GM12865 (cell line): Measurements from ENCODE around the gene TTBK2.

Source experiments
- DNase-seq: peaks from one replicate; pipeline ENCODE4 v3.0.0; 2010; ENCODE audit warnings: low read depth
- H3K4me3 ChIP-seq: 2 replicates; pipeline ENCODE4 v1.5.1; 2011; ENCODE audit warnings: mild to moderate bottlenecking, low read depth, low read length, control low read depth
- CTCF ChIP-seq: IDR thresholded peaks from 2 replicates; pipeline ENCODE4 v1.5.1; 2011; ENCODE audit warnings: low read length, control low read depth, low read depth, inconsistent platforms; ENCODE audit not compliant: insufficient read depth; ENCODE audit errors: missing control alignments

Gene TTBK2

GRCh38 chr15:42735382-42736165, 185.0 kb downstream of the TTBK2 start:
- no peak for DNase-seq
- no peak for TF ChIP-seq CTCF
- peak overlapping the region; percentile 83 for H3K4me3 ChIP-seq

DNA sequence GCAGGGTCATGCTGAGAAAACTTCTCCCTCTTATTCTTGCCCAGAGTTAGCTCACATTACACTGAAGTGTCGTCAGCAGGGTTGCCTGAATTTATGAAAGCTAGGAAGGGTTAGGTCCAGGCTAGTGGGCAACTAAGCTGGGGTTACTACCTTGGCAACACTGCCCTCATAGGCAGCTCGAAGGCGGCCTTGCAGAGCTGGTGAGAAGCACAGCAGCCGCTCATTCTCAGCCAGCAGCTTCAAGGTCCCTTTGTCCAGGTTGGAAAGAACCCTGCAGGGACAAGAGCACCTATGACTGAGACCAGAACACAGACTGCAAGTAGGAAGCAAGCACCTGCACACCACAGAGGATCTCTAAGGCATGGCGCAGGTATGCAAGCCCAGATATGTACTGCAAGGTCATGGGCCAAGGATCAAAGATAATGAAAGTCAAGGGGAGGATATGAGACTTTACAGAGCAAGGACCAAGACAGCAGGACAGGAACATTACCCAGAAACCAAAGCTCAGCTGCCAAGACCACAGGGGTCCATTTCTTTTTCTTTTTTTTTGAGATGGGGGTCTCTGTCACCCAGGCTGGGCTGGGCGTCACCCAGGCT, 186.4 kb downstream of the TTBK2 start:
- no peak overlapping the region for H3K4me3 ChIP-seq
- DNase-seq: peak; percentile 61
- no peak for TF ChIP-seq CTCF

DNA sequence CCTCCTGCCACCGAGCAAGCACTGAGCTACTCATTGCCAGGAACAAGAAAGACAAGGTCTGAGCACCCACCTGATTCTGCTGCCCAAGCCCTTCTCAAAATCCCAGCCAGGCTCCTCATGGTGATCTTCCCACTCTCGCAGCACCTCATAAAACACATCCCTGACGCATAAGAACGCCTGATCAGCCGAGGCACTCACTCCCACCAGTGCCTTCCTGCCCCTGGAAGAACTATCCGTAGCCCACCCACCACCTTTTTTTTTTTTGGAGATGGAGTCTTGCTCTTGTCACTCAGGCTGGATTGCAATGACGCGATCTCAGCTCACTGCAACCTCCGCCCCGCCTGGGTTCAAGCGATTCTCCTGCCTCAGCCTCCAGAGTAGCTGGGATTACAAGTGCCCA, 187.6 kb downstream of the TTBK2 start:
- no peak for DNase-seq
- no peak overlapping the region for H3K4me3 ChIP-seq
- TF ChIP-seq CTCF: no peak

DNA sequence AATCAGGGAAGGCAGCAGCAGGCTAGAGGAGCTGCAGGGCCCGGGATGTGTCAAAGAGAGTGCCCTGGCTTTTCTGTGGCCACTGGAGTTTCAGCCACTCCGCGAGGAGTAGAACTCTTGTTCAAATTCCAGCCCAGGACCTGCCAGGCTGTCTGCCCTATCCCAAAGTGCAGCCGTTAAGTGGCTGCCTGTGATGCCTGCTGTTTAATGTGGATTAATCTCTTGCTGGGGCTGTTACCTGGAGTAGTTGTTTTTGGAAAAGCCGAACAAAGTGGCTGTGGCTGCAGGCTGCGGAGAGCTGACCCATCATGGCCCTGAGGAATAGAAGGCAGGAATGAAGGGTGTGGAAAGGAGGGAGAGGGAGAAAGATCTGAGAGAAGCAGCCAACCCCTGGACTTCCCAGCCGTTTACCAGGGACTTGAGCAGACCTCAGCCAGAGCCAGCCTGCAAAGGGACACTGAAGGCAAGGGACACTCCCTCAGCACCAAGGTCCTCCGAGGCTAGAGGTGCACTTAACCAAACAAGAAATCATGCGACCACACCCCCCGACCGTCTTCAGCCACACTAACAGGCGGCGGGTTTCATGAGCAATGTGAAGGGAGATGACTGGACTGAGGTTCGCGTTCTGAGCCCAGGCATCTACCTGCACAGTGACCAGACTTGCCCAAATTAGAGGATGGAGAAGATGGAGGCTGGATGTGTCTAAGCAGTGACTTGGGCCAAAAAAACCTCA, 188.3 kb downstream of the TTBK2 start:
- H3K4me3 ChIP-seq: no peak overlapping the region
- DNase-seq: no peak
- no peak for TF ChIP-seq CTCF

- no peak for DNase-seq
- H3K4me3 ChIP-seq: no peak overlapping the region
- no peak for TF ChIP-seq CTCF
These were observed 189.1 kb downstream of the TTBK2 start for GRCh38 chr15:42731461-42731860.

DNA sequence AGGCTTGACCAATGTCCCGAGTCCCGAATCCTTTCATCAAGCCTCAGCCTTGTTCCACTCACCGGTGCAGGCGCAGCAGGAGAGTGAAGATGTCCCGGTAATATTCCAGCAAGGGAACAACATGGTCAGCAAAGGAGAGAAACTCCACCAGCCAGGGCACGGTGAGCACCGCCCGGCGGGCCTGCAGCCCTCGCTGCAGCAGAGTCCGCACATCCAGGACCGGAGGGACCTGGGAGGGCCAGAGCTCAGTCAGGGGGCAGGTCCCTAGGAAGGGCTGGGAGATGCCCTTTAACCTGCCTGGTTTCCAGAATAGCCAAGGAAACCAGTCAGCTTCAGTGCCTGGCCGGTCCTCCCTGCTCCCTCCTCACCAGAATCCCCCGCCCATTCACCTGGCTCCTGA, 190.0 kb downstream of the TTBK2 start:
- DNase-seq: no peak
- no peak overlapping the region for H3K4me3 ChIP-seq
- no peak for TF ChIP-seq CTCF
